T-helper 22 cell (primary cell): ENCODE results near the gene PCA3.

Experiments
- DNase-seq: peaks from one replicate; pipeline ENCODE4 v3.0.0-alpha.2; 2020; ENCODE audit warnings: low read depth

PCA3 gene

DNA sequence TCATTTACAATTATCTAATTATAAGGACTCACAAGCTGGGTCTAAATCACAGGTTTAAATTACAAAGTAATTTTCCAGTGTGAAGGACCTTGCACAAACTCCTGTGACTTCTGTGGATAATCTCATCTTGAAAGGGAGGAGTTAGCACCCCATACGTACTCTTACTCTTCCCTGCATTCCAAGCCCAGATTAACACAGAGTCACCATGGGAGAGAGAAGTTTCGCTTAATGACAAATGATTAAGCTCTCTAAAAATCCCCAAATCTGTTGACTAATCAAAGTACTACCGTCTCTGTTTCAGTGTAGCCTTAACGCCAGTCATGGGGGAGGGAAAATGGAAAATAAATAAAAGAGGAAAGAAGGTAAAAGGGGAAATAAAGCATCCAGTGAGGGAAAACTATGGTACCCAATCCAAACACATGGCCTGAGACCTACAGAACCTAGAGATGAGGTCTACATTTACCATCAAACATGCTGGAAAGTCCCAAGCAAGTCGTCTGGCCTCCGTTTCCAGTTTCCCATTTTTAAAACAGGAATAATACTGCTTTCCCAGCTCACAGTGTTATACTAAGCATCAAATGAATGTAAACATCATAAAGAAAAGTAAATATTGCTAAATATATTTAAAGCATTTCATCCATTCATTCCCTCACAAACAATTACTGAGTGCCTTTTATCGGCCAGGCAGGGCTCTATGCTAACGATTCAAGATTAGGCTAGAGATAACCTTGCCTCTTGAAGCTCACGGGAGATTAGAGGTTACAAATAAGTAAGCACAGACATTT lies 63.2 kb downstream of the PCA3 start:
- DNase-seq, result no peak

DNA sequence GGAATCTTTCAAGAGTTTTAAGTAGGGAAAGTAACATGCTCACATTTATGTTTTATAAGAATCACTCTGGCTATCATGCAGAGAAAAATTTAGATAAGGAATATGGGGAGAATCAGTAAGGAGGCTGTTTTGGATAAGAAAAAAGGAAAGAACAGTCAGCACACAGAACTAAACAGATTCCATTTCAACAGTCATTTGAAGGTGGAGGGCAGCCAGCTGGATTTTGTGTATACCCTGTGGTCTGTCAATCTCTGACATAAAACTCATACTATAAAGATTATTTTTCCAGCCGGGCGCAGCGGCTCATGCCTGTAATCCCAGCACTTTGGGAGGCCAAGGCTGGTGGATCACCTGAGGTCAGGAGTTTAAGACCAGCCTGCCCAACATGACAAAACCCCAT lies 64.2 kb downstream of the PCA3 start:
- DNase-seq, result no peak

DNA sequence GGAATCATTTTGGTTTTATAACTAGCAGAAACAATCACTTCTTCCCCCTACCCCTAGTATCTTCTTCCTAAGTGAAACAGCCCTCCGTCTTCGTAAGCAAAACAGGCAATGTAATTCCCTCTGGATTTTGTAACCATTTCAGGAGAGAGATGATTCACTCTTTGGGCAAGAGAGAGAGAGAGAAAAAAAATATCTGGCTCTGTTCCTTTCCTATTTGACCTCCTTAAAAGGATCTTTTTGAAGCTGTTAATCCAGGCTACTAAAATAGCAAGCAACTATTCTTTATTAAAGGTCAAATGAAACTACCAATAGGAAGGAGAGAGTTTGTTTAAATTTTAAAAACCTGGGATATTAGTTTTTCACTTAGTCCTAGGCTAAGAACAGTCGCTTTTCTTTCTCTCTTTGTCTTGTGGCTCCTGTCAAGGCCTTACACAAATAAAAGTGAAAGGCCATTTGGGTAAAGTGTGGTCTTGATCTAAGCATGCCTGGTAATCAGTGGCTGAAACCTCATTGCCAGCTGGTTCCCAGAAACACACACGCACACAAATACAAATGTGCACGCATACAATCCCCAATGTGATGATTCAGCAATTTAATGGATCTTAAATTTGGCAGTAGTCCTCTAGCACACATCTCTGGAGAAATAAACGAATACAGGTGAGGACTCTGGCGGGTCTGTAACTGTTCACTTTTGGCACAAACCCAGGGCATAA lies 71.5 kb downstream of the PCA3 start:
- DNase-seq, result no peak
